Stimulated activated CD4-positive, alpha-beta T cell treated with anti-CD3 and anti-CD28 coated beads, Interleukin-4, amount 100 ng/mL, for 4 hours (primary cell): ENCODE results near the gene BICD1.

Source experiments
- DNase-seq, 2 experiments: peaks; one replicate each; pipeline ENCODE4 v3.0.0-alpha.2; 2020

Gene BICD1

DNA sequence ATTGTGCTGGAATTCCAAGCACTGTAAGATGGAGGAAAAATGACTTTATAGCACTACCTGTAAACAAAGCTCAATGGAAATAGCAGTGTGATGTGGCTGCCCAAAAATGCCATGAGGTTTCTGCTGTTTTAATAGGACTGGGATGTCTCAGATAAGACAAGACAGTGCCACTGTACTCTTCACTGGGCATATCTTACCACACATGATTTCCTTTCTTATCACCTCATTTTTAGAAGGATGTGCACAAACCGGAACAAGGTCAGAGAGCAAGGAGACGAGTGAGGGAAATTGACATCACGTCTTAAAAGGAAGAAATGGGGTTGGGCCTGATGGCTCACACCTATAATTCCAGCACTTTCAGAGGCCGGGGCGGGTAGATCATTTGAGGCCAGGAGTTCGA lies 254.3 kb downstream of the BICD1 start:
- no peak for DNase-seq

- DNase-seq: no peak
Measured at GRCh38 chr12:32362892-32363291, 256.2 kb downstream of the BICD1 start.

- DNase-seq: no peak
Measured at GRCh38 chr12:32365473-32366064, 258.9 kb downstream of the BICD1 start.

DNA sequence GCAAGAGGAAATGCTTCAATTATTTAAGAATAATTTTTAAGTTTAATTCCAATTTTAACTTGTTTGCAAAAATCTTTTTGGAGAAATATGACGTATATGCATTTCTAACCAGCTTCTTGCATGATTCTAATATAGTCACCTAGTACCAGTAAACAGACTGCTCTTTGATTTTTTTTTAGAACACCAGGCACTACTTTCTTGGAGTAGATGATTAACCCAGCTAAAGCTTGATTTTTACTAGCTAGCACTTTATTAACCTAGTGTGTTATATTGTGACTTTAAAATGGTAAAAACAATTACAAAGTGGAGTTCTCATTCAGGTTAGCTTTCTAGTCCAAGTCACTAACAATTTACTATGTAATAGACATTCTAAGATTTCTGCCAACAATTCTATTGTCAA lies 260.1 kb downstream of the BICD1 start:
- no peak for DNase-seq

DNA sequence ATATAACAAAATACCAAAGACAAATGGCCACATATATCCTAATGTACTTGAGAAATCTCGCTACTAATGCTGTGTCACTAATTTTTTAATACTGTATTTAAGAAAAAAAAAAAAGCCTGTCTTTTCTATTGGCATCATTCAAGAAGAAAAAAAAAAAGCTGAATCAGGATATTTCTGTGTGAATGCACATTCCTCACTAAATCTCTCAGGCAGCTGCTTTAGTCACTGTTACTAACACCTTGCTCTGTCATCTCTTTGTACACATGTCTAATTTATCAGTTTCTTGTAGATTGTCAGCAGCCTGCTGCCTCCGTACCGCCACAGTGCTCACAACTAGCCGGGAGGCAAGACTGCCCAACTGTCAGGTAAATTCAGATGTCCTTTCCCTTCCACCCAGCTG lies 260.7 kb downstream of the BICD1 start:
- no peak for DNase-seq

DNA sequence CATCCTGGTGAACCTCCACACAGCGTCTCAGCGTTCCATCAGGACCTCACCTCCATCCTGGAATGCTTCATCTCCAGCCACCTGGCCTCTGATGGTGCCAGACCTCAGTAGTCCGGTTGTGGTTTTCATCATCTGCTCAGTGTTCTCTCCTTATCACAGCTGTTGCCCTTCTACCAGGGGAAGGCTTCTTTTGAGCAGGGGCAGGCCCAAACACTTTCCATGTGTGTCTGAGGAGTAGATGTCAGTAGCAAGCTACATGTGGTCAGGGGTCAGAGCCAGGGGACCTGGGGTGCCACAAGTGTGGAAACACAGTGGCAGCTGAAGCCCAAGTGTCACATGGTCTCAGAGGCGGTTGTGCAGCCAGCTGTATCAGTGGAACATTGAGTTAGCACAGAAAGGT lies 262.6 kb downstream of the BICD1 start:
- no peak for DNase-seq

GRCh38 chr12:32377344-32378055 lies 270.9 kb downstream of the BICD1 start:
- no peak for DNase-seq

GRCh38 chr12:32379213-32379612 lies 272.6 kb downstream of the BICD1 start:
- DNase-seq: no peak

DNA sequence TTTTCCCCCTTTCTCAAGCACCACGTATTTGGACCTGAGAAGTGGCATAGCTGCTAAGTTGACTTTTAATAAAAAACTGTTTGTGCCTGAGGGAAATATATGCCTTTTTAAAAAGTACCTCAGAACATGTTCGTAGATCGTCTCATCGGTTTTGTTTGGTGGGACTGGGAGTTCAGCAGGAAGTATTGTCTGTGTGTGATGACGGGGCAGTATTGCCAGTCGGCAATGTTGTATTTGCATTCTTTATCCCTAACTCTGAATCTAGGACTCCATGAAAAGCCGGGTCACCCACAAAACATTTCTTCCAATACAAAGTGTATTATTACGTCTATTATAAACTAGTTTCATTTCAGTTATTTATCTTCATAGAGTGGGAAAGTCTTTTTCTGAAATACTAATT lies 273.0 kb downstream of the BICD1 start:
- DNase-seq: no peak

DNA sequence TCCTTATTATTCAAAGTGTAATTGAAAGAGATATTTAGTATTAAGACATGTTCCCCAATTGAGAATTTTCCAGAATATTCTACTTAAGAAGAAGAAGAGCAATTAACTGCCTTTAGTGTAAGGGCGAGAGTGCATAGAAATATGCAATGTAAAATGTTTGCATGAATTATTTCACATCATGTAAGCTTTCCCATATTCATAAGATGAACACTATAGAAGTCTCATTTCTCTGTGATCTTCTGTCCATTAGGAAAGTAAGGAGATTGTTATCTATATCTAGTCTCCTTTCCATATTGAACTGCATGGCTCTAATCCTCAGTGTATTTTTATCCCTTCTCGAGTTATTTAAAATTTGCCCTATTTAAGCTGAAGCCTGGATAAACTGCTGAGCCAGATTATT lies 275.6 kb downstream of the BICD1 start:
- no peak for DNase-seq

- DNase-seq: no peak
Measured at GRCh38 chr12:32390572-32391219, 284.0 kb downstream of the BICD1 start.

DNA sequence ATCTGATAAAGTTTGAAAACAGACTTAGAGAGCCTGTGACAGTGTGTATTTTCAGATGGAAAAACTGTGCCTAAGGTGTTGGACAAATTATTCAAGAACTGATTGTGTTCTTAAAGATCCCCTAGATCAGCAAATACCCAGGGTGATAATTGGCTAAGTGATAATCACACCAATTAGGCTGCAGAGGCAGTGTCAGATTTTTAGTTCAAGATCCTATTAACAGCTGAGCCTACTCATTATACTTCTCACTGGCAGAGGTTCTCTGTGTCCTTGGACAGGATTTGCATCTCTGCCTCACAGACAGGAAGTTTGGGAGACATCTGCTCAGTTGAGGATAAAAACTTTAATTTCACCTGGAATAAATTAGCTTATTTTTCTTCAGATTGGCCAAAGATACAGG lies 288.4 kb downstream of the BICD1 start:
- no peak for DNase-seq

GRCh38 chr12:32397696-32398095 lies 291.0 kb downstream of the BICD1 start:
- DNase-seq: no peak

DNA sequence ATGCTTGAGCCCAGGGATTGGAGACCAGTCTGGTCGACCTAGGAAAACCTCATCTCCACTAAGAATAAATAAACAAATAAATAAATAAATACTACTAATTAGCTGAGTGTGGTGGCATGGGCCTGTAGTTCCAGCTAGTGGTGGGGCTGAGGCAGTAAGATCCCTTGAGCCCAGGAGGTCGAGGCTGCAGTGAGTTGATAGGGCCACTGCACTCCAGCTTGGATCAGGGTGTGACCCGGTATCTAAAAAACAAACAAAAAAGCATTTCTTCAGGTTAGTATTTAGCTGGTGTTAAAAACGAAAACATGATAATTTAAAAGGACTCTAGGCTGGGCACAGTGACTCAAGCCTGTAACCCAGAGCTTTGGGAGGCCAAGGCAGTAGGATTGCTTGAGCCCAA lies 291.5 kb downstream of the BICD1 start:
- DNase-seq: no peak

DNA sequence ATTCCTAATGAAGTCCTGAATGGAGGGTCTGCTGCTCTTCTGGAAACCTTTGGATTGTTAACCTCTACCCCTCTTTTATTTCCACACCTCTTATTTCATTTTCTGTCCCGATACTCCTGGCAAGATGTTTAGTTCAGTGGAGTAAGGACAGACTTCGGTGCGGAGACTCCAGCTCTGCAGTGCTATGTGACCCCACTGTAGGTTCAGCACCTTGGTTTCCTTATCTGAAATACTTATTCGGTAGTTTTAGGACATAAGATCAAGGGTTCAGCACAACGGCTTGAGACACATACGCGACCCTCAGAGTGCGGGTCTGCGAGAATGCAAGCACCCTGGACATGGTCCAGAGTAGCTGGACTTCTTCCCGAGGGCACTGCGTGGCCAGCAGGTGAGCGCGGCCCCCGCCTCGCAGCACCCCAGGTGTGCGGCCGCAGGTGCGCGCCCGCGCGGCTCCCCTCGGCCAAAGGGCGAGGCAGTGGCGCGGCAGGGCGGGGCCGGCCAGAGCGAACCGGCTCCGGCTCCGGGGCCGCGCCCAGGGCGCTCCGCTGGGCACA lies 292.2 kb downstream of the BICD1 start:
- no peak for DNase-seq

DNA sequence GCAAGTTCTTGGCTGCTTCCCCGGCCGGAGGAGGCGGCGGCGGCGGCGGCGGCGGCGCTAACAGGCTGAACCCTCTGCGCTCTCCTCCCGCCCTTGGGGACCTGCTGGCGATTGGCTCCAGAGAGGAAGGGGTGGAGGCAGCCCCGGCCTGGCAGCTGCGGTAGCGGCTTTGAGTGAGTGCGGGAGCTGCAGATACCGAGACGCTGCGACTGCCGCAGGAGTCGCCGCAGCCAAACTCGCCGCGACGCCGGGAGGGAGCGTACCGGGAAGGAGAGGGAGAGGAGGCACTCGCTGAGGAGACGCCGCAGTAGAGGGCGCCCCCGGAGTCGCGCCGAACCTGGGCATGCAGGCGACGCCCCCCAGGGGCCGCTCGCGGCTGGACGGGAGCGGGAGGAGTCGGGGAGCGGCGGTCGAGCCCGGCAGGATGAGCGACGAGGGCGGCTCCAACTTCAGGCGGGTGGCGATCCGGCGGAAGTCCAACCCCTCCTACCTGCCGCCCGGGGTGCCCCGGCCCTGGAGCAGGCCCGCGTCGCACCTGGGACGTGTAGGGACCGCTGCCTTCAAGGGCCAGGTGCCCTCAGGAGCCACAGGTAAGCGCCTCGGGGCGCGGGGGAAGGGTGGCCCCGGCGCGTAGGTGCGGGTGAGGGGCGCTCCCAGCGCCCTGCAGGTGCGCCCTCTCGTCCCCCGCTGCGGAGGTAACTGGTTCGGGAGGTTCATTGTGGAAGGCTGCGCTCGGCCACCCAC lies 292.9 kb downstream of the BICD1 start, which contains the start of gene FGD4:
Gene FGD4, plus strand, starts transcription at position 189 of the 744 bp plus-strand sequence.
- DNase-seq: peak; percentile 6 to 31

- no peak for DNase-seq
Measured at GRCh38 chr12:32400114-32400672, 293.5 kb downstream of the BICD1 start.

DNA sequence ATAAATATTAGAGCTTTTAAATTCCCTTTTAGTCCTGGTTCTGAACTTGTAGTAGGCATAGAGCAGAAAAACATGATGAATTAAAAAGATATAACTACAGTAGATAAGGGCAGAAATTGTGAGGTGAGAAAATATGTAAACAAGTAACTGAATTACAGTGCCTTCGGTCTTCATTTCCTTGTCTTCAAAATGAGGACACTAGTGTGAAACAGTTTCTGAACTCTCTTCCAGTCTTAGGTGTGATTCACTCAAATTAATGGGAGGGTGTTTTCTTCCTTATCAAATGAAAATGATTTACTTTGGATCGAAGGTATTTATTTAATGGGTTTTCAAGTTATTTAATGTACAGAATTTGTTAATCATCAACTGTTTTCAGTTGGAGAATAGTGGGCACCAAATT lies 294.2 kb downstream of the BICD1 start:
- DNase-seq: no peak

GRCh38 chr12:32402170-32402569 lies 295.5 kb downstream of the BICD1 start:
- no peak for DNase-seq

GRCh38 chr12:32402946-32403345 lies 296.3 kb downstream of the BICD1 start:
- no peak for DNase-seq

DNA sequence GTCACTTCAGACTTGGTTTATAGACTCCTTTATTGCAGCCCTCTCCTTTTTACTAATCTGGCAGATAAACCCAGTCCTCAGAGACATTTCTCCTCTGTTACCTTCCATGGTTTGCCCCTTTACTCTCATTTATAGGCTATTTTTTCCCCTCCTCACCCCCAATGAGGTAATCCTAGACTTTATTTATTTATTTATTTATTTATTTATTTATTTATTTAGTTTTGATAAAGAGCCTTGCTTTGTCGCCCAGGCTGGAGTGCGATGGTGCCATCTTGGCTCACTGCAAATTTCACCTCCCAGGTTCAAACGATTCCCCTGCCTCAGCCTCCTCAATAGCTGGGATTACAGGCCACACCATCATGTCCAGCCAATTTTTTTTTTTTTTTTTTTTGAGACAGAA lies 301.1 kb downstream of the BICD1 start:
- DNase-seq: no peak

DNA sequence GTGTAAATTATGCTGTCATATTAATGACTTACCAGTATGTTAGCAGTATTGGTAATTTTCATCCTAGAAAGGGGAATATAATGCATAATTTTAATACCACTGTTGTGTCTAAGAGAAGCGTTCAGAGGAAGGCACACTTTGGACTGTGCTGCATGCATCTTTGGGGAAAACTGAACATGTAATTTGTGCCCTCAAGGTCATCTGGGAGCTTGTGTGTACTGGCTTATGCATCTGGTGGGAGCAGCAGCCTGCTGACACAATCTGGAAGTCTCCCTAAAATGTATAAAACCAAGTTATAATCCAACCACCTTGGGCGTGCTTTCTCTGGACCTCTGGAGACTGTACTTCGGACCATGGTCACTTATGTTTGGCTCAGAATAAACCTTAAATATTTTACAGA lies 306.8 kb downstream of the BICD1 start:
- DNase-seq: no peak

GRCh38 chr12:32418221-32418620 lies 311.6 kb downstream of the BICD1 start:
- DNase-seq: no peak
